Astrocyte of the cerebellum (primary cell): ENCODE measurements around the gene ZNF512B.

ENCODE experiments used
- DNase-seq: peaks from one replicate; pipeline ENCODE4 v3.0.0-alpha.2; 2011; ENCODE audit warnings: low read depth
- H3K4me3 ChIP-seq: 2 replicates; pipeline ENCODE4 v1.5.1; 2011; ENCODE audit warnings: mild to moderate bottlenecking, low read depth, low read length, moderate library complexity
- CTCF ChIP-seq: IDR thresholded peaks from 2 replicates; pipeline ENCODE4 v1.5.1; 2012; ENCODE audit warnings: low read length, low read depth, moderate library complexity, mild to moderate bottlenecking; ENCODE audit errors: missing control alignments
- in situ Hi-C: cut with HindIII; loops from 2 replicates; pipeline ENCODE4 v1.10.0; 2017; ENCODE audit warnings: low sequenced_read_pairs

Gene ZNF512B

GRCh38 chr20:63945921-63946920 is 23.5 kb downstream of the ZNF512B start:
- TF ChIP-seq CTCF = no peak
- no peak for DNase-seq
- no peak overlapping the region for H3K4me3 ChIP-seq
- in situ Hi-C loops = no loop called here

DNA sequence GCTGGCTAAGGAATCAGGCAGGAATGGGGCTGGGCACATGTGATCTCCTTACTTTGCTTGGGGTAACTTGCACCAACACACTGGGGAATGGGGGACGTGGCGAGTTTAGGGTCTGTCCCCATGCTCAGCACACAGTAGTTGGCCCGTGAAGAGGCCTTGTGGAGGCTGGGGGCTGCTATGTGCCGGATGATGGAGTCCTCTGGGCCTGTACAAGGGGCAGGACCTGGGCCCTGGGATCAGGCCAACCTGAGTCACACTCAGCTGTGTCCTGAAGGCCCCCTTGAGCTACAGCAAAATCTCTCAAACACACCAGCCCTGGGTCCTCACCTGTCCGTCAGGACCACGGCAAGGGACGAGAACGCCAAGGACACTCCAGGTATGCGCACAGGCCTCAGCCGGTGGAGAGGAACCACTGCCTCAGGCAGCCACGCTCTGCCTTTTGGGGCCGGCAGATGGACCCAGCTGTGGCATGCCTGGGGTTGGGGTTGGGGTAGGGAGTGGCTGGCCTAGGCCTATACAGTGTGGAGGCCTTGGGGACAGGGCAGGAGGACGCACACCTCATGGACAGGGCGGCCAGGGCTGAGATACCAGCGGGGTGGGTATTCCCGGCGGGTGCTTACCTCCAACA is 24.6 kb downstream of the ZNF512B start:
- no peak for DNase-seq
- TF ChIP-seq CTCF = no peak
- in situ Hi-C loops = no loop called here
- H3K4me3 ChIP-seq = no peak overlapping the region

- no peak for DNase-seq
- in situ Hi-C loops = no loop called here
- H3K4me3 ChIP-seq = no peak overlapping the region
- TF ChIP-seq CTCF = no peak
Observed at GRCh38 chr20:63944078-63944941, 25.4 kb downstream of the ZNF512B start.

- TF ChIP-seq CTCF = no peak
- in situ Hi-C loops = no loop called here
- DNase-seq = no peak
- no peak overlapping the region for H3K4me3 ChIP-seq
Observed at GRCh38 chr20:63943808-63944077, 26.0 kb downstream of the ZNF512B start.

DNA sequence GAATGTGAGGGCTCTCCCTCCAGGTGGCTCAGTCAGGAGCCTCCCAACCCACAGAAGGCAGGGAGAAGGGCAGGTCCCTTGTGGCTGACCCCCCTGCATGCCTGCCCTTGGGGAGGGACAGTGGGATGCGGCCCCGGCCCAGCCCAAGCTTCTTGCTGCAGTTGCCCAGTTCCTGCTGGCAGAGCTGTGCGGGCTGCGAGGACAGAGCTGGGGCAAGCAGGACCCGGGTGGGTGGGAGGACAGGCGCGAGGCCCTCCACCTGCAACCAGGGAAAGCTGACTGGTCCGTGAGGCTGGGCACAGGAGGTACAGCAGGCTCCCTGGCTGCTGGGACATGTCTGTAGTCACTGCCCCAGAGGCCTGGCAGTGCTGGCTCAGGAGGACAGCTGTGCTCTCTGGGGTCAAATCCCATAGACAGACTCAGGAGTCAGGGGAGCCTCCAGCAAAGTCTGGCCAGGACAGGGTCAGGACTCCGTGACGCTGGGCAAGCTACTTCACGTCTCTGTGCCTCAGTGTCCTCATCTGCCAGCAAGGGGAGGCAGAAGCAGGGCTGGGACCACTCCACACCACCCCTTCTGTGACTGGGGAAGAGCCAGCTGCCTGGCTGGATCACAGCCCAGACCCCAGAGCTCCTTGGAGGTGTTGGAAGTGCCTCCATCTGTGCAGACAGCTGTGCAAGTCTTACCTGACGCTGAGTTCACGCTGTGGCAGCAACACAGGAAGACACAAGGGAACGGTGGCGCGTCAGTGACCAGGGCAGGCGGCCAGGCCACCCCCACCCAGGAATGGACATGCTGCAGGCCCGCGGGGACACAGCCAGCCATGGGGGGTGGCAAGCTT is 26.5 kb downstream of the ZNF512B start:
- no peak for TF ChIP-seq CTCF
- no peak overlapping the region for H3K4me3 ChIP-seq
- DNase-seq = no peak
- in situ Hi-C loops = no loop called here
